HG03159 (cell line): ENCODE measurements around the gene GLRX5.
A peak's percentile ranks its signal among the peaks of the same experiment; 100 is the strongest.
"Not testable (repeated sequence)": the region's sequence is repeated elsewhere in the genome, so short reads cannot be mapped to it uniquely, and the experiment has no call there.

Experiments used
- ATAC-seq: cut with Tn5 transposase; IDR thresholded peaks from one replicate; pipeline ENCODE4 v1.9.1; 2021; ENCODE audit warnings: mild to moderate bottlenecking, moderate library complexity; ENCODE audit not compliant: unreplicated experiment

The GLRX5 gene

GRCh38 chr14:95498622-95499353 is 36.1 kb upstream of the GLRX5 start:
- ATAC-seq: no peak

GRCh38 chr14:95499354-95499750 is 35.5 kb upstream of the GLRX5 start:
- ATAC-seq: no peak

- ATAC-seq: no peak
These were observed 34.6 kb upstream of the GLRX5 start for GRCh38 chr14:95500201-95500681.

- no peak for ATAC-seq
These were observed 34.0 kb upstream of the GLRX5 start for GRCh38 chr14:95500772-95501401.

- no peak for ATAC-seq
These were observed 32.4 kb upstream of the GLRX5 start for GRCh38 chr14:95502381-95502950.

- ATAC-seq: peak; percentile 58
These were observed 31.3 kb upstream of the GLRX5 start for GRCh38 chr14:95503365-95504134.

- ATAC-seq: peak; percentile 43
These were observed 30.5 kb upstream of the GLRX5 start for GRCh38 chr14:95504135-95505029.

- no peak for ATAC-seq
These were observed 29.7 kb upstream of the GLRX5 start for GRCh38 chr14:95505030-95505589.

- no peak for ATAC-seq
These were observed 27.7 kb upstream of the GLRX5 start for GRCh38 chr14:95507174-95507573.

GRCh38 chr14:95507701-95508103 is 27.1 kb upstream of the GLRX5 start:
- ATAC-seq: no peak

- ATAC-seq: no peak
These were observed 26.5 kb upstream of the GLRX5 start for GRCh38 chr14:95508377-95508776.

- no peak for ATAC-seq
These were observed 25.4 kb upstream of the GLRX5 start for GRCh38 chr14:95509495-95509894.

- ATAC-seq: not testable (repeated sequence)
These were observed 24.5 kb upstream of the GLRX5 start for GRCh38 chr14:95510344-95510743.

- ATAC-seq: no peak
These were observed 24.0 kb upstream of the GLRX5 start for GRCh38 chr14:95510804-95511203.

GRCh38 chr14:95511687-95512086 is 23.2 kb upstream of the GLRX5 start:
- ATAC-seq: no peak

- no peak for ATAC-seq
These were observed 21.6 kb upstream of the GLRX5 start for GRCh38 chr14:95513291-95513690.

- ATAC-seq: no peak
These were observed 20.4 kb upstream of the GLRX5 start for GRCh38 chr14:95514131-95515079.

- ATAC-seq: no peak
These were observed 19.8 kb upstream of the GLRX5 start for GRCh38 chr14:95515080-95515489.
